Stimulated activated CD4-positive, alpha-beta T cell treated with anti-CD3 and anti-CD28 coated beads, Interleukin-12 subunit alpha, Interleukin-12 subunit beta, amount 100 ng/mL, for 24 hours (primary cell): ENCODE results near the gene CCDC7.
"Not testable (repeated sequence)": the region's sequence is repeated elsewhere in the genome, so short reads cannot be mapped to it uniquely, and the experiment has no call there.

Source experiments
- DNase-seq, 2 experiments: peaks; one replicate each; pipeline ENCODE4 v3.0.0-alpha.2; 2020; ENCODE audit warnings: low read depth in 2 of 2

Gene CCDC7

GRCh38 chr10:32454148-32454547 is 8.2 kb downstream of the CCDC7 start:
- no peak for DNase-seq

- DNase-seq = no peak
These were observed 13.2 kb downstream of the CCDC7 start for GRCh38 chr10:32459051-32459698.

- DNase-seq = no peak
These were observed 15.3 kb downstream of the CCDC7 start for GRCh38 chr10:32461203-32461602.

- no peak for DNase-seq
These were observed 25.3 kb downstream of the CCDC7 start for GRCh38 chr10:32471232-32471631.

- no peak for DNase-seq
These were observed 31.6 kb downstream of the CCDC7 start for GRCh38 chr10:32477499-32477898.

GRCh38 chr10:32481606-32482005 is 35.7 kb downstream of the CCDC7 start:
- DNase-seq = no peak

- DNase-seq = not testable (repeated sequence)
These were observed 37.1 kb downstream of the CCDC7 start for GRCh38 chr10:32483019-32483502.

- DNase-seq = not testable (repeated sequence)
These were observed 42.1 kb downstream of the CCDC7 start for GRCh38 chr10:32488038-32488437.

GRCh38 chr10:32489158-32489557 is 43.2 kb downstream of the CCDC7 start:
- no peak for DNase-seq

GRCh38 chr10:32489901-32490300 is 44.0 kb downstream of the CCDC7 start:
- no peak for DNase-seq

GRCh38 chr10:32494562-32494961 is 48.6 kb downstream of the CCDC7 start:
- DNase-seq = not testable (repeated sequence)

- DNase-seq = not testable (repeated sequence)
These were observed 54.2 kb downstream of the CCDC7 start for GRCh38 chr10:32500136-32500535.

- DNase-seq = no peak
These were observed 56.0 kb downstream of the CCDC7 start for GRCh38 chr10:32501906-32502305.

- DNase-seq = not testable (repeated sequence)
These were observed 60.0 kb downstream of the CCDC7 start for GRCh38 chr10:32505762-32506420.

- DNase-seq = no peak
These were observed 65.7 kb downstream of the CCDC7 start for GRCh38 chr10:32511599-32511998.

GRCh38 chr10:32516567-32517495 is 70.9 kb downstream of the CCDC7 start:
- no peak for DNase-seq

GRCh38 chr10:32530231-32530630 is 84.3 kb downstream of the CCDC7 start:
- no peak for DNase-seq

GRCh38 chr10:32538256-32538655 is 92.3 kb downstream of the CCDC7 start:
- no peak for DNase-seq

- no peak for DNase-seq
These were observed 94.9 kb downstream of the CCDC7 start for GRCh38 chr10:32540691-32541470.

GRCh38 chr10:32548208-32548607 is 102.3 kb downstream of the CCDC7 start:
- DNase-seq = no peak

- no peak for DNase-seq
These were observed 110.9 kb downstream of the CCDC7 start for GRCh38 chr10:32556783-32557395.
